GM18519 (cell line): ENCODE results near the gene C6orf58.
"Not testable (repeated sequence)": the region's sequence is repeated elsewhere in the genome, so short reads cannot be mapped to it uniquely, and the experiment has no call there.

Experiments
- ATAC-seq: cut with Tn5 transposase; IDR thresholded peaks from one replicate; pipeline ENCODE4 v1.9.1; 2021; ENCODE audit warnings: mild to moderate bottlenecking, moderate library complexity; ENCODE audit not compliant: unreplicated experiment, low FRiP score

The C6orf58 gene

DNA sequence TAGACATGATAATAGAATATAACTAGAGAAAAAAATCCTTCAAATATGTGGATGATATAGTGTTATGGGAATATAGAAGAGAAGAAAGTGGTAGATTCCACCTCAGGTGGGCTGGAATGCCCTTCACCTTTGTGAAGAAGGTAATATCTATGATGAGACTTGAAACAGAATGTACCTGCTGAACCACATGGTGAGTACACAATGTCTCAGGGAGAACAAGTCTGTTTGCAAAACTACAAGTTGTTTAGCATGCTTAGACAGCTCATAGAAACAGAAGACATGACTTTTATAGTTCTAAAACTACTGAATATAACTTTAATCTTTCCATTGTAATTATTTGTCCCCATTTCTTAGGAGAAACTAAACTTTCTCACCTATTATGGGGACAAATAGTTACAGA lies 12.2 kb downstream of the C6orf58 start:
- ATAC-seq: no peak

DNA sequence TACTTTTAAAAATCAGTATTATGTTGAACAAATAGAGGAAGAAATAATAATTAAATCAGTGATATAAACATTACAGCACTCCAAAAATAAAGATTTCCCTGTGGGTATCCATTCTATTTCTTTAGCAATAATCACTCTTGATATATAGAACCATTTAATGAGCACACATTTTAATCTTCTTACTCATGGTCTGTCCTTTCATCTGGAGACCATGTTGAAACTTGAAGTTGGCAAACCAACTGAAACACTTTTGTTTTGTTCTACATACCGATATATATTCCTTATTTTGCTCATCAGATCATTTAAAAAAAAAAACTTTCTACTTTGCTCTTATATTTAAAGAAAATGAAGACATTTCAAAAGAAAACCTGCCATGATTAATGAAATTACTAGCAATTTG lies 13.4 kb downstream of the C6orf58 start:
- ATAC-seq: no peak

DNA sequence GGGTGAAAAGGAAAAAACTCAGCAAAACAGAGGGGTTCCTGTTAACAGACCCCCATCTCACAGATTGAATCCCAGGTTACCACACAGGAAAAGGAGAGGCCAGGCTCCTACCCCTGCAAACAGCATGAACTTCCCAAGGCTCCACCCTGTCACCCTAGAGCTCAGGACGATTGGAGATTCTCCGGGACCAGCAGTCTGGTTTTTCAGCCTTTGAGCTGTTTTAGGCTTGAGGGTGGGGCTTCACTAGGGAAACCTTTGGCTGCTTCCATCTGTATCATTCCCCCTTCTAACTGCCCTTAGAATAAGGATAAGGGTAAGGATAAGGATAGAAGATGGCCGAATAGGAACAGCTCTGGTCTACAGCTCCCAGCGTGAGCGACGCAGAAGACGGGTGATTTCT lies 16.0 kb downstream of the C6orf58 start:
- ATAC-seq: no peak

- ATAC-seq: not testable (repeated sequence)
These were observed 16.5 kb downstream of the C6orf58 start for GRCh38 chr6:127593456-127593855.

DNA sequence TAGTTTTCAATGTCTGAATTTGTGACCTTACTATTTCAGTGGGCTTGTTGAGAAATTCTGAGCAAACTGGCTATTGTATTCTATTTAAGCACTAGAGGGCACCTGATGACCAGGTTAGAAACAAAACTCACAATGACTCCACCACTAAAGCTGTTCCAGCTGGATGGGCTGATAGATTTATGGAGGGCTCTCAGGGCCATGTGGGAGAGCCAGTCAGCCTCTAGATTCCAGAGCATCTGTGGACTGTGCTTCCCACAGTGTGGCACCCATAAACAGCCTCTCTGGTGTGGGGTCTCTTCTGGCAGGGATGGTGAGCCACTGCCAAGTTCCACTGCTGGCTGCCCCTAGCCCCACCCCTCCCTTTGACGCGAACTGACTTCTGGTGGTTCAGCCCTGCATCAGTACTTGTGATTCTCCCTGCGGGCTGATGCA lies 29.2 kb downstream of the C6orf58 start:
- ATAC-seq: no peak

GRCh38 chr6:127608554-127609270 lies 31.7 kb downstream of the C6orf58 start:
- no peak for ATAC-seq

GRCh38 chr6:127618729-127619128 lies 41.8 kb downstream of the C6orf58 start:
- no peak for ATAC-seq

DNA sequence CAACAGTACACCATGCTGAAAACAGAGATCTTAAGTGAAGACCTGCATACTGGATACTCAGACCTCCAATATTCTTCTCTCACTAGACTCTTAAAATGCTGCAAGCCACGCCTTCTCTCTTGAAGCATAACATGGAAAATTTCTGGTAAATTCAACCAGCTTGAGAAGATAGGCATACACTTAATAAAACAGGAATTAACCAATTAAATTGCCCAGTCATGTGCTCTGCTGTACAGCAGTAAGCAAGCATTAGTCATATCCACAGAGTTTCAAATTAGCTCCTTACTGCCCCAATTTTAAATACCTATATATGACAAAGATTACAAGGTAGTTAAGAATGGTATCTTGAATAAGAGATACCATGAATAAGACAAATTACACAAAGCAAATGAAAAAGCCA lies 53.8 kb downstream of the C6orf58 start:
- no peak for ATAC-seq

DNA sequence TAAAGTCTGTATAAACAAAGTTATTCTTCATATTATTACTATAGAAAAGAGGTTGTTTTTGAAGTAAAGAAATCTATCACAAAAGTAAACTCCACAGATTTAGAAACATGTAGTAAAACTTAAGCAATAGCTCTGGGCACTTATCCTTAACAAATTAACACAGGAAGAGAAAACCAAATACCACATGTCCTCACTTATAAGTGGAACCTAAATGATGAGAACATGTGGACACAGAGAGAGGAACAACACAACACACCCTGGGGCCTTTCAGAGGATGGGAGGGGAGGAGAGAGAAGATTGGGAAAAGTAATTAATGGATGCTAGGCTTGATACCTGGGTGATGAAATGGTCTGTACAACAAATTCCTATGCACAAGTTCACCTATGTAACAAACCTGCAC lies 57.2 kb downstream of the C6orf58 start:
- no peak for ATAC-seq

DNA sequence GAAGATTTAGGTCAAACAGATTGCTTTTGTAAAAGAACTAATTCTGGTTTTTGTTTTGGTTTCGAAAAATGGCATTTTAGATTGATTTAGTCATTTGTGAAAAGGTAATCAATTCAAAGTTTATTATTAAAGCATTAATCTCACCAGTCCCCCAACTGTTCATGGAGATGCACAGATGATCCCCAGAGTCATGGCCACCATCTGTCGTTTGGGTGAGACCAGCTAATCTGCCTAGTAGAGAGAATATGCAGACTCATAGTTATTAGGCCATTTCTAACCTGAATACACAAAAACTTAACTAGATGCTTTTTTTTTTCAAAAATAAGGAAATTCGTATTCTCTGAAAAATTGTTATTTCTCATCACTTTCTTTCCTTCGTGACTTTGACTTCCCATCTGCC lies 58.1 kb downstream of the C6orf58 start:
- ATAC-seq: no peak

DNA sequence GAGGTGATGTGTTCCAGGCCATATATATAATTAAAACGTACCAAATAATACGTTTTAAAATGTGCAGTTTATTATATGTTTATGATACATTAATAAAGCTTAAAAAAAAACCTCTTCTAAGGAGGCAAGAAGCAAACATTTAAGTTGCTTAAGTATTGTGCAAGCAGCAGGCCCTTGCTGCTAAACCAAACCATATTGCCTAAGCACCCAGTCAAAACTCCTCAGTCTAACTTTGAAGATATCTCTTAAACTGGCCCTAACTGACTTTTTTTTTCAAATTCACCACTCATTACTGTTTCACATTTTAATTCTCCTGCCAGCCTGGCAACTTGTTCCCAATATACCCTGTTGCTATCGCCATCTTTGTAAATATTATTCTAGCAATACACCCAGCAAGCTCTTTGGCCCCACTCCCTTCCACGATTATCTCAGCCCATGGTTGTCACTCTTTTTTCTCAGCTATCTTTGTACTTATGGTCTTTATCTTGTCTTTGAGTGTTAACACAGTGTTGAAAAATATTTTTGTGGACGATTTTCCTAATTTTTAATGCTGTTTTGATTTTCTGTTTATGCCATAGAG lies 60.9 kb downstream of the C6orf58 start:
- ATAC-seq: no peak
